Measurements from ENCODE around the gene C19orf38.

DNA sequence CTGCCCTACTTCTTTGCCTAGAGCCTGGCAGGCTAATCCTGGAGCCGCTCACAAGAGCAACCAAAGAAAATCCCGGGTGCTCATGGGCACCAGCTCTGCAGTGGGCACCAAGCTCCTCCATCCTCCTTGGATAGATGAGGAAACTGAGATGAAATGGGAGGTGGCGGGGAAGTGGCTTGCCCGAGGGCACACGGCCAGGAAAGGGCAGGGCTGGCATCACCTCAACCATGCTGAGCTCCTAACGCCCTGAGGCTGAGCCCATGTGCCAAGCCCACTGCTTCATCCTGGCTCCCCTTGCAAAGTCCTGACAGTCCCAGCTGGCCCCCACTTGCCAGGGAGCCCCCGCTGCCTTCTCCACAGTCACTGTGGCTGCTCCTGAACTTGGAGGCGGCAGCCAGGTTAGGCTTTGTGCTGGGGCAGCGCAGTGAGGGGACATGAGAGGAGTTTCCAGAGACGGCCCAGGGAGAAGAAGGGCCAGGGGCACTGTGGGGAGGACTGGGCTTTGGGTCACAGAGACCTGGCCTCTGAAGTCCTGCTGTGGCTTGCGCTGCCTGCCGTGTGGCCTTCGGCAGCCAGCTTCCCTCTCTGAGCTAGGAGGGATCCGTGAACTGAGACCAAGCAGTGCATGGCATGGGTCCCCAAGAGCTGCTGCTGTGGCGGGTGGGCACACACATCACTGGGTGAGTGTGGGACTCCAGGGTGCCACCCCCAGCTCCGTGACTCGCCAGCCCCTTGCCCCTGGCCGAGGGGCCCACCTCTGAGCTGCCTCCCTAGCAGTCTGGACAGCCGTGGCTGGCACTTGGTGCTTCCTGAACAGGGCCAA is 29.7 kb upstream of the C19orf38 start:
- TF ChIP-seq, protein P1, sequence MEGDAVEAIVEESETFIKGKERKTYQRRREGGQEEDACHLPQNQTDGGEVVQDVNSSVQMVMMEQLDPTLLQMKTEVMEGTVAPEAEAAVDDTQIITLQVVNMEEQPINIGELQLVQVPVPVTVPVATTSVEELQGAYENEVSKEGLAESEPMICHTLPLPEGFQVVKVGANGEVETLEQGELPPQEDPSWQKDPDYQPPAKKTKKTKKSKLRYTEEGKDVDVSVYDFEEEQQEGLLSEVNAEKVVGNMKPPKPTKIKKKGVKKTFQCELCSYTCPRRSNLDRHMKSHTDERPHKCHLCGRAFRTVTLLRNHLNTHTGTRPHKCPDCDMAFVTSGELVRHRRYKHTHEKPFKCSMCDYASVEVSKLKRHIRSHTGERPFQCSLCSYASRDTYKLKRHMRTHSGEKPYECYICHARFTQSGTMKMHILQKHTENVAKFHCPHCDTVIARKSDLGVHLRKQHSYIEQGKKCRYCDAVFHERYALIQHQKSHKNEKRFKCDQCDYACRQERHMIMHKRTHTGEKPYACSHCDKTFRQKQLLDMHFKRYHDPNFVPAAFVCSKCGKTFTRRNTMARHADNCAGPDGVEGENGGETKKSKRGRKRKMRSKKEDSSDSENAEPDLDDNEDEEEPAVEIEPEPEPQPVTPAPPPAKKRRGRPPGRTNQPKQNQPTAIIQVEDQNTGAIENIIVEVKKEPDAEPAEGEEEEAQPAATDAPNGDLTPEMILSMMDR (conservative IDR thresholded peaks at IDR 0.05 in 1 of 2, IDR thresholded peaks at IDR 0.05 in 1 of 2; ENCODE audit: extremely low read depth in 1 of 2, insufficient read depth in 1 of 2, low read depth in 1 of 2, low read length in 2 of 2): no peak
- TF ChIP-seq EZH2 (IDR thresholded peaks at IDR 0.05; ENCODE audit: borderline replicate concordance, low read length): no peak

Measured in mammary epithelial cell (primary cell).